T-helper 17 cell (primary cell): ENCODE results near the gene SPATA9. TPM values are rescaled to one million over a fixed set of nuclear protein-coding genes. Genes with fewer than 3 reads are reported as not detected.

Experiments used
- ATAC-seq: fragments of 150-1000 bp; cut with Tn5 transposase; 2 replicates; pipeline ENCODE4 v1.10.0; 2021; ENCODE audit warnings: mild to moderate bottlenecking, moderate library complexity
- DNase-seq, 3 donors: peaks; one replicate each; pipeline versions ENCODE4 v3.0.0 to v3.0.0-alpha.2; 2020 to 2021
- H3K9me3 ChIP-seq: one replicate; pipeline ENCODE4 v1.7.0; 2013; ENCODE audit warnings: low read length, mild to moderate bottlenecking; ENCODE audit not compliant: control insufficient read depth, poor library complexity, severe bottlenecking
- H3K27ac Mint-ChIP-seq: one replicate; pipeline ENCODE4 v1.8.0; 2022; ENCODE audit warnings: mild to moderate bottlenecking, moderate library complexity, mixed read lengths
- H3K27me3 Mint-ChIP-seq: one replicate; pipeline ENCODE4 v1.8.0; 2022; ENCODE audit warnings: mixed read lengths
- H3K36me3 Mint-ChIP-seq: one replicate; pipeline ENCODE4 v1.8.0; 2022; ENCODE audit warnings: low read depth, mixed read lengths
- H3K4me1 Mint-ChIP-seq: one replicate; pipeline ENCODE4 v1.8.0; 2022; ENCODE audit warnings: mild to moderate bottlenecking, mixed read lengths
- H3K4me3 Mint-ChIP-seq: one replicate; pipeline ENCODE4 v1.8.0; 2022; ENCODE audit warnings: mild to moderate bottlenecking, moderate library complexity, mixed read lengths
- total RNA-seq, 4 donors: library from RNA in 2 of 4; stranded (reverse) in 2 of 4; gene quantifications; one replicate each; pipeline ENCODE4 v1.2.3 and lab custom pipeline; 2022 to 2026

SPATA9 gene
- total RNA-seq, 2 donors from 2014 or later, result not detected

DNA sequence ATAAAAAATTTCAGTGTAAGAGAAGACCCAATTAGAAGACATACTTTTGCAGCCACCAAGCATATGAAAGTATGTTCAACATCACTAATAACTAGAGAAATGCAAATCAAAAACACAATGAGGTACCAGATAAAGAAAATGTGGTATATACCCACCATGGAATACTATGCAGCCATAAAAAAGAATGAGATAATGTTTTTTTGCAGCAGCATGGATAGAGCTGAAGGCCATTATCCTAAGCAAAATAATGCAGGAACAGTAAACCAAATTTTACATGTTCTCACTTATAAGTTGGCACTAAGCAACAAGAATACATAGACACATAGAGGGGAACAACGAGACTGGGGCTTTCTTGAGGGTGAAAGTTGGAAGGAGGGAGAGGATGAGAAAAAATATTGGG, 6.9 kb upstream of the SPATA9 start:
- H3K27me3 Mint-ChIP-seq, result peaks cover 15% of the 10 kb centered on the region
- H3K4me1 Mint-ChIP-seq, result no peaks in the 10 kb centered on the region
- no peaks in the 10 kb centered on the region for H3K9me3 ChIP-seq
- H3K36me3 Mint-ChIP-seq, result no peaks in the 10 kb centered on the region
- ATAC-seq, result no peak
- H3K27ac Mint-ChIP-seq, result no peak overlapping the region
- DNase-seq, result no peak
- H3K4me3 Mint-ChIP-seq, result no peak overlapping the region

DNA sequence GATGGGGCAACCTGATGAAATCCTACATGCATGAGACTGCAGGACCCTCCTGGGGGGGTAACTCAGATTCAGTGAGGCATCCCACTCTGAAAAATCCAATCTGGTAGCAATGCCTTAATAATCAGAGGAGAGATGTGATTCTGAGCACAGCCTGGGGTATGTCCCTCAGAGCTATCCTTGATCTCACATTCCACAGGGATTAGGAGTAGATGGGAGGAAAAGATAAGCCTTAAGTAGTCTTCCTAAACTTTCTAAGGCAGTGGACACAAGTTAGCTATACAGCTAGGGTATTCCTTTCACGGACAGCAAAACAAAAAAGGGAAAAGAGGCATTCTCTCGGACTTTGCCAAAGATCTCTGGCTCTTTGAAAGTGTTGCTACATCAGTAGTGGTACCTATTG, 3.9 kb upstream of the SPATA9 start:
- no peaks in the 10 kb centered on the region for H3K9me3 ChIP-seq
- Mint-ChIP-seq H3K27me3 (peaks cover 20% of the 10 kb centered on the region), H3K36me3 (no peaks in the 10 kb centered on the region), H3K4me3 (no peak overlapping the region), H3K27ac (no peak overlapping the region), H3K4me1 (no peaks in the 10 kb centered on the region)
- ATAC-seq, result no peak
- no peak for DNase-seq

DNA sequence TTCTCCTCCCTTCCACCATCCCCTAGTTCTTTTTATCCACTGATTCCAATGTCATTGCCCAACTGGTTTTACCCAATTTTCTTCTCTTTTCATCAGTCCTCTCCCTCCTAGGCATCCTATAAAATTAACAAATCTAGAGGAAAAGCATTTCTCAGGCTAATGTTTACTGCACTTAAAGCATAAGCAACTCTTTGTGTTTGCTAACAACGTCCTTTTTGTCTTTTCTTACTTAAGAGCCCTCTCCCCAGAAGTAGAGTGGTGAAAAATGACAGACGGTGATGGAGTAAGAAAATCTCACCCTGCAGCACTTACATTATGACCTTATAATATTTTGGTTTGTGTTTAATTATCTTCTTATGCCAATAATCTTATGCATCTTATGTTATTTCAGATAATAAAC, 1.6 kb upstream of the SPATA9 start:
- no peak for ATAC-seq
- no peaks in the 10 kb centered on the region for H3K36me3 Mint-ChIP-seq
- no peak overlapping the region for H3K4me3 Mint-ChIP-seq
- H3K9me3 ChIP-seq, result no peaks in the 10 kb centered on the region
- peaks cover 26% of the 10 kb centered on the region for H3K27me3 Mint-ChIP-seq
- H3K4me1 Mint-ChIP-seq, result no peaks in the 10 kb centered on the region
- DNase-seq, result no peak
- H3K27ac Mint-ChIP-seq, result no peak overlapping the region

DNA sequence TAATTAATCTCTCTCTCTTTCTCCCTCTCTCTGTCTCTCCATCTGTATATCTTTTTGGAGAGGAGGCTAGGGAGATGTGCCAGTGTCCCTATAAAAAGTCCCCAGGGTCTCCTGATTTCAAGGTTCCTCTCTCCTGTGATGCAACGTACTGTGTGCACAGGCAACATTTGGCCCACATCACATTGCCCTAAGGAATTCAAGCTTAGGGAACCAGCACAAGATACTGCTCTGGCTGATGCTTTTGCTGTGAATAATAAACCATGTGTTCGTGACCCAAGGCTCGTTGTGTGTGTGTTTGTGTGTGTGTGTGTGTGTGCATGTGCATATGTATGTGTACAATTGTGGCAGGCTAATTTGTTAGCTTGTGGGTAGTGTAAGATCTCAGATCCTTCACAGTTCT, 9.7 kb downstream of the SPATA9 start:
- ATAC-seq, result no peak
- H3K27ac Mint-ChIP-seq, result no peak overlapping the region
- H3K27me3 Mint-ChIP-seq, result peaks cover 24% of the 10 kb centered on the region
- H3K9me3 ChIP-seq, result no peaks in the 10 kb centered on the region
- no peak for DNase-seq
- no peaks in the 10 kb centered on the region for H3K4me1 Mint-ChIP-seq
- H3K36me3 Mint-ChIP-seq, result peaks cover 10% of the 10 kb centered on the region
- H3K4me3 Mint-ChIP-seq, result no peak overlapping the region

DNA sequence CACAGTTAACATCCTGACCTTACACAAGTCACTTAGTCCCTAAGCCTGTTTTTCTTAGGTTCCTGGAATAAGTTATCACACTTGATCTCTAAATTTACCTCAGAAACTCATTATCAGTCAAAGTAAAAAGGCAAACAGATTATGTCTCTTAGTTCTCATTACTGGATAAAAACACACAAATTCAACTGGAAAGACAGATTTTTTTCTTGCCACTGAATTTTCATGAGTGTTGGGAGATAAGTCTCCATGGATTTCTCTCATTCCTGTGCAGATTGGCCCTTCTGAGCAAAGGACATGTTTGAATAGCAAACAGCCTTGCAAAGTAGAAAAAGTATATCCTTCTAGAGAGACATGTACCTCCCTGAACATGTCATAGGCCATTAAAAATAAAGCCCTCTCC, 10.2 kb downstream of the SPATA9 start:
- ATAC-seq (no peak), DNase-seq (no peak)
- H3K27me3 Mint-ChIP-seq, result peaks cover 24% of the 10 kb centered on the region
- no peaks in the 10 kb centered on the region for H3K9me3 ChIP-seq
- no peak overlapping the region for H3K4me3 Mint-ChIP-seq
- H3K36me3 Mint-ChIP-seq, result peaks cover 10% of the 10 kb centered on the region
- no peak overlapping the region for H3K27ac Mint-ChIP-seq
- H3K4me1 Mint-ChIP-seq, result no peaks in the 10 kb centered on the region

DNA sequence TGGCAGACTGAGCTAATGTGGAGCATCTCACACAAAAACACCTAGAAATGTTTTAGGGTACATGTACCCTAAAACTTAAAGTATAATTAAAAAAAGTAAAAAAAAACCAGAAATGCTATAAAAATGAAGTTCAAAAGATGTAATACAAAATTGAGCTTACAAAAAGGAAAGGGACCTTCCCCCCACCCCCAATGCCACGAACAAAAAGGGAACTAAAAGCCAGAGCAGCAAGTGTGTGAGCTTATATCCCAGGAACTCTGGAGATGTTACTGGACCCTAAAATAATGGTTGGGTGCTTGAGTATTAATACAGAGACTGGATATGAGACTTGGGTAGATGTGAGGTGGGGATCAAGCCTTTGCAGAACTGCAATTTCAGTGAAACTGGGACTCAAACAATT, 11.0 kb downstream of the SPATA9 start:
- H3K9me3 ChIP-seq, result no peaks in the 10 kb centered on the region
- no peak overlapping the region for H3K27ac Mint-ChIP-seq
- DNase-seq (no peak), ATAC-seq (no peak)
- H3K36me3 Mint-ChIP-seq, result peaks cover 9% of the 10 kb centered on the region
- H3K4me1 Mint-ChIP-seq, result no peaks in the 10 kb centered on the region
- no peak overlapping the region for H3K4me3 Mint-ChIP-seq
- H3K27me3 Mint-ChIP-seq, result peaks cover 18% of the 10 kb centered on the region

DNA sequence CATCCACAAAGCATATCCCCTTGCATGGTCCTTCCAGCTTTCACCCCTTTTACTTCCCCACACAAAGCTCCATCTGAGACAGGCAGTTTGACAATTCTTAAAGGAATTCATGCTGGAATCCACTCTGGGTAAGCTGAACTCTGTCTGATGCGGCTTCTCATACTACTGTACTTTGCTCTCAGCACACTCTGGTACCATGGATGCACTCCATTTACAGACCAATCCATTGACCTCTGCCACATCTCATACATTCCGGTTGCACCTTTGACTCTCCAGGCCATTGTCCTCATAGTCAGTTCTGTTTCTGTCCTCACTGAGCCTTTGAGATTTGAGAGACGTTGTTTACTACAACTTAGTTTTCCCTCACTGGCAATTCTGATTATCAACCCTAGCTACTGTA, 12.2 kb downstream of the SPATA9 start:
- ATAC-seq (no peak), DNase-seq (no peak)
- Mint-ChIP-seq H3K27me3 (peaks cover 11% of the 10 kb centered on the region), H3K36me3 (peaks cover 3% of the 10 kb centered on the region), H3K4me1 (no peaks in the 10 kb centered on the region), H3K4me3 (no peak overlapping the region), H3K27ac (no peak overlapping the region)
- H3K9me3 ChIP-seq, result no peaks in the 10 kb centered on the region

DNA sequence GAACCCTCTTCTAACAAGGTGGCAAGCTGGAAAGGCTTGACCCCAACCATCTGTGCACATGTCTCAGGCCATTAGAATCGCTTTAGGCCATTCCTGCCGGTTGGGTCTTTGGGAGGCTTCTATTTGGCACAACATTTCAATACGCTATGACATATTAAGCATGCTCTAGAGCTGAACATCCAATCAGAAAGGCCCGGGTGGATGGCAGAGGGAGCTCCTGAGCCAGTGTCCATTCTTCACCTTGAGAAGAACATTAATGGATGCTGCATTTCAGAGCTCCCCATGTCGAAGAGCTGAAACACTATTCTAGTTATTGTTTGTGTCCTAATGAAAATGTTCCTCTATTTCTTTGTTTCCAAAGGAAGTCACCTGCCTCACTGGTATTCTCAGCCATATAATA, 12.8 kb downstream of the SPATA9 start:
- no peaks in the 10 kb centered on the region for H3K9me3 ChIP-seq
- ATAC-seq (no peak), DNase-seq (no peak)
- Mint-ChIP-seq H3K36me3 (peaks cover 3% of the 10 kb centered on the region), H3K27me3 (peaks cover 7% of the 10 kb centered on the region), H3K4me3 (no peak overlapping the region), H3K4me1 (no peaks in the 10 kb centered on the region), H3K27ac (no peak overlapping the region)

DNA sequence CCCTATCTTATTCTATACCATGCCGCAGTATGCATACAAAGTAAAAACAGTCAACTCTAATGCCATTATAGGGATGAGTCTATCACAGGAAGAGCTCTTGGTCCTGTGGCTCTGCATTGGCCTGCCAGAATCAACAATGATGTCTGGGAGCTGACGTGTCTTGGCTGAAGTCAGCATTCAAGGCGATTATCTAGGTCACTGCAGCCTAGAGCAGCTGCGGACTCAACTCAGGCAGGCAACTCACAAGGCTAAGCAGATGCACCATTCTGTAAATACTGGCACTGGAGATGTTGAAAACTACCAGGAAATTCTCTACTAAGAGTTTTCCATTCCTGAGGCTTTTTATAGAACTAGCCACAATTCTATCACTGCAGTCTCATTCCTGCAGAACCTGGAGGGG, 13.3 kb downstream of the SPATA9 start:
- Mint-ChIP-seq H3K27me3 (peaks cover 7% of the 10 kb centered on the region), H3K4me3 (no peak overlapping the region), H3K4me1 (no peaks in the 10 kb centered on the region), H3K27ac (no peak overlapping the region), H3K36me3 (peaks cover 3% of the 10 kb centered on the region)
- DNase-seq (no peak), ATAC-seq (no peak)
- H3K9me3 ChIP-seq, result no peaks in the 10 kb centered on the region

DNA sequence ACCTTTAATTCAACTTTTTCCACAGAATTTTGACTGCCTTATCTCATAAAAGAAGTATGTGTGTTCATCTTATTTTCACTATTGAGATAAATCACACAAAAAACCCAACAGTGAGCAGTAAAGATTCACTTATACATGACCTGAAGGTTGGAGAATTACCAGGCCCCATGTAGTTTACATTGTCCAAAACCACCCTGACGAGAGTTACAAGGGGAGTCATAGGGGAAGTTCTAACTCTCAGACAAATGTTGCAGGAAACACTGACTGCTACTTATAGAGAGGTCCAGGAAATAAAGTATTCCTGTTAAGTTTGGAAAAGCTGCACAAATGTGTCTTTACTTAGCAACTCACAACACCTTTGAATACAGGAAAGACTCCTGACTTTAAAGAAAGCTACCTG, 14.1 kb downstream of the SPATA9 start:
- peaks cover 3% of the 10 kb centered on the region for H3K36me3 Mint-ChIP-seq
- no peak for ATAC-seq

DNA sequence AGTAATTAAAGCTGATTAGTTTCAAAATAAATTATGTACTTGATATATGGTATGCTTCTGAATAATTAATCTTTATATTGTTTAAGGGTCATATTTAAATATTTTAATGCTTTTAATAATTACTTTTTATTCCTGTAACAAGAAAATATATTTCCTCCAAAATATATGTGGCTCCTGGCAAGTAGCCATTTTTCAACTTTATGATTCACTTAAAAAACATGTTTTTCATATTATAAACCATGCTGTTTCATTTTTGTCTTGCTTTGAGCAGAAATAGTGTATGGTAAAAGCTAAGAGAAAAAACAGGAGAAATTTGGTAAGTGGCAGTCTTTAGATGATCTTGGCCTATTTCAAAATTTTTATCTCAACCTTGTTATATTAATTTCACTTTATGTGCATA, 14.6 kb downstream of the SPATA9 start:
- H3K9me3 ChIP-seq, result no peaks in the 10 kb centered on the region
- H3K4me3 Mint-ChIP-seq, result no peak overlapping the region
- peak overlapping the region; percentile 61 for H3K27ac Mint-ChIP-seq
- DNase-seq (no peak), ATAC-seq (no peak)
- peaks cover 7% of the 10 kb centered on the region for H3K27me3 Mint-ChIP-seq
- H3K4me1 Mint-ChIP-seq, result no peaks in the 10 kb centered on the region
- peaks cover 3% of the 10 kb centered on the region for H3K36me3 Mint-ChIP-seq

More for the DNA sequence above, 14.1 kb downstream of the SPATA9 start:
- H3K9me3 ChIP-seq, result no peaks in the 10 kb centered on the region
- H3K4me3 Mint-ChIP-seq, result no peak overlapping the region
- DNase-seq, result no peak
- no peak overlapping the region for H3K27ac Mint-ChIP-seq
- H3K27me3 Mint-ChIP-seq, result peaks cover 7% of the 10 kb centered on the region
- no peaks in the 10 kb centered on the region for H3K4me1 Mint-ChIP-seq

DNA sequence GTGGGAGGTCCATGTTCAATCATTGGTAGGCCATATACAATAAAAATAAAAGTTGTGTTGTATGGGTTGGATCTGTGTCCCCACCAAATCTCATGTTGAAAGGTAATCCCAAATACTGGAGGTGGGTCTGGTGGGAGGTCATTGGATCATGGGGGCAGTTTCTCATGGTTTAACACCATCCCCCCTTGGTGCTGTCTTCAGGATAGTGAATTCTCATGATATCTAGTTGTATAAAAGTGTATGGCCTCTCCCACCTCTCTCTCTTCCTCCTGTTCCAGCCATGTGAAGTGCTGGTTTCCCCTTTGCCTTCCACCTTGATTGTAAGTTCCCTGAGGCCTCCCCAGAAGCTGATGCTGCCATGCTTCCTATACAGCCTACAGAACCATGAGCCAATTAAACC, 15.1 kb downstream of the SPATA9 start:
- peaks cover 7% of the 10 kb centered on the region for H3K27me3 Mint-ChIP-seq
- H3K4me1 Mint-ChIP-seq, result no peaks in the 10 kb centered on the region
- no peak for DNase-seq
- H3K9me3 ChIP-seq, result no peaks in the 10 kb centered on the region
- no peak overlapping the region for H3K4me3 Mint-ChIP-seq
- H3K36me3 Mint-ChIP-seq, result peaks cover 3% of the 10 kb centered on the region
- peak overlapping the region; percentile 61 for H3K27ac Mint-ChIP-seq
- ATAC-seq, result no peak

DNA sequence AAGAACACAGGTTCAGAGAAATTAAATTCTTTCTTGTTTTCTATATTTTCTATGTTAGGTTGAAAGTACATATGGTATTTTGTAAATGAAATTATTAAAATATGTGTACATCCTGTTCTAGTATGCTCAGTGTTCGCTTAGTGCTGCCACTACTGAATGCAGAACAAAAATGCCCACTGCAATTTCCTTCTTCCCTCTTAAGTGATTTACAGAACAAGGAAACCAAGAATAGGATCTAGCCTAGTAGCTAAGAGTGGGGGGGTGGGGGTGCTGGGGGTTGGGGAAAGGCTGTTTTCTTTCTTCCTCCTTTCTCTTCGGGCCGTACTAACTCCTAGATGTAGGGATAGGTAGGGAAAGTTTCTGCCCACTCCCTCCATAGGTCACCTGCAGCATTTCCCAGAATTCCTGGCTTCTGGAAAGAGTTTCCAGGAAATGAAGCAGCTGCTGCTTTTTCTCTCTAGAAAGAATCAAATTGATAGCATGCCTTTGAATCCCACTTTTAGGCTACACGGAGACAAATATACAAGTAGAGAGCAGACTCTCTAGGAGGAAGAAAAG, 15.7 kb downstream of the SPATA9 start:
- H3K4me1 Mint-ChIP-seq, result no peaks in the 10 kb centered on the region
- no peaks in the 10 kb centered on the region for H3K9me3 ChIP-seq
- H3K27me3 Mint-ChIP-seq, result peaks cover 7% of the 10 kb centered on the region
- ATAC-seq (no peak), DNase-seq (no peak)
- no peak overlapping the region for H3K4me3 Mint-ChIP-seq
- H3K36me3 Mint-ChIP-seq, result peaks cover 3% of the 10 kb centered on the region
- peak overlapping the region; percentile 61 for H3K27ac Mint-ChIP-seq

DNA sequence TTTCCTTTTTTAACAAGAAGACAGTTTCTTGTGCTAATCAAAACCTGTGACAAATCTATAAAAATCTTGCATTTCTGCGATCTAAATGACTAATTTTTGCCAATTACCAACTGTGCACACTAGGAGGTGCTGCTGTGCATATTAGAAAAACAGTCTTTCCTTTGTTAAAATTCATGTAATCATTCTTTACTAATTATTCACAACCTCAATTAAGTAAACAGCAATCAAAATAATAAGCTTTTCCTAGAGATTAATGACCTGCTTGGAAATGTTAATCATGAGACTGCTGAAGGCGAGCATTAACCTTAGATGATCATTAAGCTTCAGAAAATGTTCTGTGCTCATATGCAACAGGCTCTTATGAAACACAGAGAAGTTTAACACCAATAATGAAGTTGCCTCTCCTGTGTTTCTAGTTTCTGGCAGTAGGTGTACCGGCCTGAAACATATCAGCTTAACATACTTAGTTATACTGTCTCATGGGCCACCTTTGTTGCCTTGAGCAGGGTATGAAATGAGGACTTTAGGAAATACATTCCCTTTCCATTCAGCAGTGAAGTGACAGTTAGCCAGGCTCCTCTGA, 18.5 kb downstream of the SPATA9 start:
- Mint-ChIP-seq H3K4me1 (peaks cover 2% of the 10 kb centered on the region), H3K27ac (no peak overlapping the region), H3K4me3 (no peak overlapping the region), H3K36me3 (peaks cover 4% of the 10 kb centered on the region), H3K27me3 (no peaks in the 10 kb centered on the region)
- ATAC-seq (peak; percentile 60), DNase-seq (peak in 1 of 3 donors; percentile 22)
- H3K9me3 ChIP-seq, result no peaks in the 10 kb centered on the region
